IPS-NIHi11 (cell line): ENCODE data around the gene RNF43.

Experiments
- DNase-seq: peaks from one replicate; pipeline ENCODE4 v3.0.0; 2012; ENCODE audit warnings: mixed read lengths, low spot score

Gene RNF43

GRCh38 chr17:58417300-58418092 lies at the start of gene RNF43:
Gene RNF43 (minus strand): TSS chr17:58417534. CDS start chr17:58415577, 1,957 bp downstream.
- peak; percentile 96 for DNase-seq

- no peak for DNase-seq
Observed at GRCh38 chr17:58455491-58455890, 38.2 kb upstream of the RNF43 start.

- no peak for DNase-seq
Observed at GRCh38 chr17:58452738-58453137, 35.4 kb upstream of the RNF43 start.

- DNase-seq, result peak; percentile 73
Observed at GRCh38 chr17:58447039-58447975, 30.0 kb upstream of the RNF43 start.

GRCh38 chr17:58446086-58446485 lies 28.8 kb upstream of the RNF43 start:
- no peak for DNase-seq

- no peak for DNase-seq
Observed at GRCh38 chr17:58436805-58437239, 19.5 kb upstream of the RNF43 start.

GRCh38 chr17:58436245-58436644 lies 18.9 kb upstream of the RNF43 start:
- DNase-seq, result no peak

- no peak for DNase-seq
Observed at GRCh38 chr17:58432806-58433573, 15.7 kb upstream of the RNF43 start.

- DNase-seq, result no peak
Observed at GRCh38 chr17:58427807-58428206, 10.5 kb upstream of the RNF43 start.

GRCh38 chr17:58421711-58422110 lies 4.4 kb upstream of the RNF43 start:
- no peak for DNase-seq

GRCh38 chr17:58420827-58421226 lies 3.5 kb upstream of the RNF43 start:
- no peak for DNase-seq

- DNase-seq, result no peak
Observed at GRCh38 chr17:58416937-58417299, 416 bp downstream of the RNF43 start.

- DNase-seq, result no peak
Observed at GRCh38 chr17:58416396-58416795, 938 bp downstream of the RNF43 start.

- no peak for DNase-seq
Observed at GRCh38 chr17:58415371-58416055, 1.8 kb downstream of the RNF43 start.

- DNase-seq, result no peak
Observed at GRCh38 chr17:58414596-58414997, 2.7 kb downstream of the RNF43 start.

GRCh38 chr17:58413684-58414083 lies 3.6 kb downstream of the RNF43 start:
- no peak for DNase-seq

- no peak for DNase-seq
Observed at GRCh38 chr17:58412961-58413586, 4.3 kb downstream of the RNF43 start.

GRCh38 chr17:58412064-58412703 lies 5.2 kb downstream of the RNF43 start:
- DNase-seq, result no peak

- no peak for DNase-seq
Observed at GRCh38 chr17:58411408-58411894, 5.9 kb downstream of the RNF43 start.

GRCh38 chr17:58410714-58411407 lies 6.5 kb downstream of the RNF43 start:
- no peak for DNase-seq
